Esophagus squamous epithelium (tissue), 4 donors: ENCODE data around the gene IQGAP2.

Source experiments
- CTCF ChIP-seq, 6 experiments: fragments of 450-650 bp in 4 of 6; fragments of 200-600 bp in 2 of 6; sonication (generic) in 2 of 6; IDR thresholded peaks; one replicate each; pipeline ENCODE4 v1.5.1; 2016 to 2019; ENCODE audit warnings: antibody characterized with exemption in 6 of 6, mild to moderate bottlenecking in 4 of 6, moderate library complexity in 4 of 6
- POLR2A ChIP-seq, 4 donors: fragments of 450-650 bp; IDR thresholded peaks; one replicate each; pipeline ENCODE4 v1.6.1; 2017; ENCODE audit warnings: antibody characterized with exemption in 4 of 4, mild to moderate bottlenecking in 4 of 4, moderate library complexity in 3 of 4

GRCh38 chr5:76376148-76376865, 26.8 kb upstream of the IQGAP2 start:
- TF ChIP-seq CTCF (IDR thresholded peaks at IDR 0.05) (no peak), POLR2A (IDR thresholded peaks at IDR 0.05) (no peak)
